CD8-positive, alpha-beta memory T cell (primary cell): ENCODE measurements around the gene ANAPC10. TPM values are rescaled to one million over a fixed set of nuclear protein-coding genes. Genes with fewer than 3 reads are reported as not detected.

ENCODE experiments used
- CTCF ChIA-PET: fragments of 350-600 bp; sonication (Branson Sonifier 250); formaldehyde crosslinking; loops from one replicate; lab custom pipeline; 2021; ENCODE audit warnings: antibody characterized with exemption; lab: Charles Lee
- POLR2A ChIA-PET: fragments of 350-600 bp; sonication (Branson Sonifier 250); formaldehyde crosslinking; loops from one replicate; lab custom pipeline; 2021; ENCODE audit warnings: antibody characterized with exemption; lab: Charles Lee
- DNase-seq, 5 donors: peaks; one replicate each; pipeline versions ENCODE4 v3.0.0 to v3.0.0-alpha.2; 2020 to 2022; ENCODE audit warnings: mixed read lengths in 1 of 5
- H3K27ac ChIP-seq: one replicate; pipeline ENCODE4 v1.7.0; 2013; ENCODE audit warnings: low read depth, mild to moderate bottlenecking, low read length, moderate library complexity
- H3K27me3 ChIP-seq: 2 replicates; pipeline ENCODE4 v1.7.0; 2013; ENCODE audit warnings: low read length, mild to moderate bottlenecking; ENCODE audit not compliant: insufficient read depth, poor library complexity, severe bottlenecking
- H3K36me3 ChIP-seq: 2 replicates; pipeline ENCODE4 v1.7.0; 2013; ENCODE audit warnings: mild to moderate bottlenecking, low read length, moderate library complexity; ENCODE audit not compliant: insufficient read depth
- H3K4me1 ChIP-seq: 2 replicates; pipeline ENCODE4 v1.7.0; 2013; ENCODE audit warnings: mild to moderate bottlenecking, low read length, moderate library complexity; ENCODE audit not compliant: insufficient read depth
- H3K4me3 ChIP-seq: 2 replicates; pipeline ENCODE4 v1.7.0; 2013; ENCODE audit warnings: mild to moderate bottlenecking, low read length
- H3K9me3 ChIP-seq: 2 replicates; pipeline ENCODE4 v1.7.0; 2013; ENCODE audit warnings: mild to moderate bottlenecking, low read length
- H3K27ac Mint-ChIP-seq, 8 donors: one replicate each; pipeline ENCODE4 v1.8.0; 2020 to 2021; ENCODE audit warnings: mixed read lengths in 8 of 8, mild to moderate bottlenecking in 6 of 8, inconsistent platforms in 3 of 8, moderate library complexity in 3 of 8
- H3K27me3 Mint-ChIP-seq, 2 donors: one replicate each; pipeline ENCODE4 v1.8.0; 2020 to 2021; ENCODE audit warnings: mixed read lengths in 2 of 2, mild to moderate bottlenecking in 1 of 2, moderate library complexity in 1 of 2
- H3K36me3 Mint-ChIP-seq, 3 donors: one replicate each; pipeline ENCODE4 v1.8.0; 2020 to 2021; ENCODE audit warnings: mixed read lengths in 3 of 3, inconsistent platforms in 1 of 3, mild to moderate bottlenecking in 1 of 3
- H3K4me1 Mint-ChIP-seq, 3 donors: one replicate each; pipeline ENCODE4 v1.8.0; 2020 to 2021; ENCODE audit warnings: mixed read lengths in 3 of 3, inconsistent platforms in 1 of 3, mild to moderate bottlenecking in 1 of 3
- H3K4me3 Mint-ChIP-seq, 7 donors: one replicate each; pipeline ENCODE4 v1.8.0; 2020 to 2021; ENCODE audit warnings: mixed read lengths in 7 of 7, mild to moderate bottlenecking in 6 of 7, moderate library complexity in 4 of 7, inconsistent platforms in 2 of 7
- H3K9me3 Mint-ChIP-seq, 5 donors: one replicate each; pipeline ENCODE4 v1.8.0; 2020 to 2022; ENCODE audit warnings: mixed read lengths in 5 of 5, mild to moderate bottlenecking in 3 of 5, moderate library complexity in 2 of 5, inconsistent platforms in 1 of 5
- polyA plus RNA-seq: library from polyadenylated mRNA; unstranded; fragments of 300-500 nt; fragmentation: Illumina TruSeq; gene quantifications from one replicate; pipeline ENCODE4 v1.2.3, GENCODE V29; 2021
- total RNA-seq, 2 experiments: library from RNA; stranded (reverse); gene quantifications; one replicate each; pipeline ENCODE4 v1.2.3, GENCODE V29; 2021

ANAPC10 gene
- total and polyA plus RNA-seq, 3 experiments from 2014 or later = 26.0 to 39.0 (median 26.8) TPM

- ChIA-PET POLR2A (no interaction called here), CTCF (no interaction called here)
- peaks cover 16 to 23% (median 22%) of the 10 kb centered on the region in 3 donors for H3K36me3 Mint-ChIP-seq
Observed at GRCh38 chr4:144989306-144989705, 108.7 kb downstream of the ANAPC10 start.

GRCh38 chr4:144985531-144985930 is 112.5 kb downstream of the ANAPC10 start:
- POLR2A ChIA-PET = no interaction called here
- H3K27ac ChIP-seq = no peak overlapping the region
- Mint-ChIP-seq H3K36me3 (peaks cover 1 to 24% (median 3%) of the 10 kb centered on the region in 3 donors), H3K27ac (no peak overlapping the region), H3K4me3 (no peak overlapping the region), H3K27me3 (no peaks in the 10 kb centered on the region), H3K4me1 (no peaks in the 10 kb centered on the region), H3K9me3 (peaks cover 14 to 29% (median 17%) of the 10 kb centered on the region in 5 donors)
- CTCF ChIA-PET = no interaction called here
- H3K36me3 ChIP-seq = no peaks in the 10 kb centered on the region
- H3K27me3 ChIP-seq = no peaks in the 10 kb centered on the region
- no peak for DNase-seq
- H3K4me3 ChIP-seq = no peak overlapping the region
- H3K9me3 ChIP-seq = no peaks in the 10 kb centered on the region
- no peaks in the 10 kb centered on the region for H3K4me1 ChIP-seq

More at GRCh38 chr4:144989306-144989705, 108.7 kb downstream of the ANAPC10 start:
- peak overlapping the region in 1 of 8 donors; percentile 79 for H3K27ac Mint-ChIP-seq
- H3K4me3 Mint-ChIP-seq = no peak overlapping the region
- no peak for DNase-seq
- Histone ChIP-seq H3K27me3 (no peaks in the 10 kb centered on the region), H3K36me3 (no peaks in the 10 kb centered on the region), H3K27ac (no peak overlapping the region), H3K4me1 (no peaks in the 10 kb centered on the region), H3K4me3 (no peak overlapping the region), H3K9me3 (no peaks in the 10 kb centered on the region)
- no peaks in the 10 kb centered on the region for H3K27me3 Mint-ChIP-seq
- no peaks in the 10 kb centered on the region for H3K4me1 Mint-ChIP-seq
- peaks cover 0 to 16% (median 3%) of the 10 kb centered on the region in 5 donors for H3K9me3 Mint-ChIP-seq

- H3K4me3 ChIP-seq = no peak overlapping the region
- H3K27ac ChIP-seq = no peak overlapping the region
- H3K27me3 ChIP-seq = no peaks in the 10 kb centered on the region
- Mint-ChIP-seq H3K27me3 (no peaks in the 10 kb centered on the region), H3K4me3 (no peak overlapping the region), H3K36me3 (peaks cover 0 to 19% (median 2%) of the 10 kb centered on the region in 3 donors), H3K4me1 (no peaks in the 10 kb centered on the region), H3K27ac (no peak overlapping the region), H3K9me3 (peaks cover 19 to 30% (median 21%) of the 10 kb centered on the region in 5 donors)
- H3K4me1 ChIP-seq = no peaks in the 10 kb centered on the region
- no peak for DNase-seq
- no peaks in the 10 kb centered on the region for H3K36me3 ChIP-seq
- H3K9me3 ChIP-seq = no peaks in the 10 kb centered on the region
- ChIA-PET CTCF (no interaction called here), POLR2A (no interaction called here)
Observed at GRCh38 chr4:144985014-144985413, 113.0 kb downstream of the ANAPC10 start.

GRCh38 chr4:144984241-144984640 is 113.8 kb downstream of the ANAPC10 start:
- H3K4me3 ChIP-seq = no peak overlapping the region
- H3K27me3 ChIP-seq = no peaks in the 10 kb centered on the region
- no peak overlapping the region for H3K27ac ChIP-seq
- CTCF ChIA-PET = no interaction called here
- no peaks in the 10 kb centered on the region for H3K4me1 ChIP-seq
- H3K27me3 Mint-ChIP-seq = no peaks in the 10 kb centered on the region
- H3K36me3 ChIP-seq = no peaks in the 10 kb centered on the region
- H3K4me3 Mint-ChIP-seq = no peak overlapping the region
- no peaks in the 10 kb centered on the region for H3K4me1 Mint-ChIP-seq
- H3K9me3 ChIP-seq = no peaks in the 10 kb centered on the region
- no peak overlapping the region for H3K27ac Mint-ChIP-seq
- peaks cover 24 to 33% (median 26%) of the 10 kb centered on the region in 5 donors for H3K9me3 Mint-ChIP-seq
- POLR2A ChIA-PET = no interaction called here
- no peak for DNase-seq
- peaks cover 0 to 17% (median 2%) of the 10 kb centered on the region in 3 donors for H3K36me3 Mint-ChIP-seq

GRCh38 chr4:144975718-144976117 is 122.3 kb downstream of the ANAPC10 start:
- ChIA-PET CTCF (no interaction called here), POLR2A (no interaction called here)

GRCh38 chr4:144970597-144970996 is 127.4 kb downstream of the ANAPC10 start:
- Histone ChIP-seq H3K4me3 (no peak overlapping the region), H3K27me3 (no peaks in the 10 kb centered on the region), H3K27ac (no peak overlapping the region), H3K4me1 (no peaks in the 10 kb centered on the region), H3K36me3 (no peaks in the 10 kb centered on the region), H3K9me3 (no peaks in the 10 kb centered on the region)
- DNase-seq = no peak
- POLR2A ChIA-PET = no interaction called here
- CTCF ChIA-PET = no interaction called here
- H3K27me3 Mint-ChIP-seq = no peaks in the 10 kb centered on the region
- no peaks in the 10 kb centered on the region for H3K36me3 Mint-ChIP-seq
- H3K27ac Mint-ChIP-seq = no peak overlapping the region
- peaks cover 0 to 4% (median 0%) of the 10 kb centered on the region in 3 donors for H3K4me1 Mint-ChIP-seq
- no peak overlapping the region for H3K4me3 Mint-ChIP-seq
- peaks cover 7 to 11% (median 9%) of the 10 kb centered on the region in 5 donors for H3K9me3 Mint-ChIP-seq

More at GRCh38 chr4:144975718-144976117, 122.3 kb downstream of the ANAPC10 start:
- H3K27ac ChIP-seq = no peak overlapping the region
- Mint-ChIP-seq H3K4me3 (no peak overlapping the region), H3K27me3 (no peaks in the 10 kb centered on the region), H3K4me1 (no peaks in the 10 kb centered on the region), H3K27ac (no peak overlapping the region), H3K9me3 (peaks cover 23 to 33% (median 26%) of the 10 kb centered on the region in 5 donors), H3K36me3 (no peaks in the 10 kb centered on the region)
- H3K4me3 ChIP-seq = no peak overlapping the region
- H3K27me3 ChIP-seq = no peaks in the 10 kb centered on the region
- no peaks in the 10 kb centered on the region for H3K9me3 ChIP-seq
- H3K4me1 ChIP-seq = no peaks in the 10 kb centered on the region
- H3K36me3 ChIP-seq = no peaks in the 10 kb centered on the region
- DNase-seq = no peak

GRCh38 chr4:144969821-144970220 is 128.2 kb downstream of the ANAPC10 start:
- Mint-ChIP-seq H3K27ac (no peak overlapping the region), H3K4me1 (peaks cover 0 to 4% (median 0%) of the 10 kb centered on the region in 3 donors), H3K4me3 (no peak overlapping the region), H3K9me3 (peaks cover 6 to 10% (median 7%) of the 10 kb centered on the region in 5 donors), H3K27me3 (no peaks in the 10 kb centered on the region), H3K36me3 (no peaks in the 10 kb centered on the region)
- H3K4me1 ChIP-seq = no peaks in the 10 kb centered on the region
- POLR2A ChIA-PET = no interaction called here
- no peaks in the 10 kb centered on the region for H3K27me3 ChIP-seq
- no peaks in the 10 kb centered on the region for H3K36me3 ChIP-seq
- no peaks in the 10 kb centered on the region for H3K9me3 ChIP-seq
- no peak overlapping the region for H3K27ac ChIP-seq
- H3K4me3 ChIP-seq = no peak overlapping the region
- no peak for DNase-seq
- CTCF ChIA-PET = no interaction called here

GRCh38 chr4:144968606-144969005 is 129.4 kb downstream of the ANAPC10 start:
- H3K27me3 Mint-ChIP-seq = no peaks in the 10 kb centered on the region
- Histone ChIP-seq H3K9me3 (no peaks in the 10 kb centered on the region), H3K27me3 (no peaks in the 10 kb centered on the region), H3K27ac (no peak overlapping the region), H3K4me1 (no peaks in the 10 kb centered on the region), H3K4me3 (no peak overlapping the region), H3K36me3 (no peaks in the 10 kb centered on the region)
- DNase-seq = no peak
- no peaks in the 10 kb centered on the region for H3K36me3 Mint-ChIP-seq
- peaks cover 0 to 4% (median 0%) of the 10 kb centered on the region in 3 donors for H3K4me1 Mint-ChIP-seq
- ChIA-PET POLR2A (no interaction called here), CTCF (no interaction called here)
- no peak overlapping the region for H3K4me3 Mint-ChIP-seq
- peaks cover 0 to 12% (median 8%) of the 10 kb centered on the region in 5 donors for H3K9me3 Mint-ChIP-seq
- no peak overlapping the region for H3K27ac Mint-ChIP-seq
